D721Med (cell line): Measurements from ENCODE around the gene LRRC61.
"Not testable (repeated sequence)": the region's sequence is repeated elsewhere in the genome, so short reads cannot be mapped to it uniquely, and the experiment has no call there.

Experiments used
- DNase-seq: peaks from one replicate; pipeline ENCODE4 v3.0.0; 2011; ENCODE audit warnings: low spot score; ENCODE audit not compliant: insufficient read length
- FAIRE-seq: peaks from 2 replicates; lab custom pipeline; 2011; peaks lifted over from hg19 to GRCh38; lab: Jason Lieb, UNC
- TF ChIP-seq, protein P1 (sequence below): IDR thresholded peaks from 2 replicates; pipeline ENCODE4 v1.5.1; 2012; ENCODE audit warnings: mild to moderate bottlenecking, control low read depth; ENCODE audit not compliant: insufficient read depth; ENCODE audit errors: missing control alignments

Gene LRRC61, protein sequence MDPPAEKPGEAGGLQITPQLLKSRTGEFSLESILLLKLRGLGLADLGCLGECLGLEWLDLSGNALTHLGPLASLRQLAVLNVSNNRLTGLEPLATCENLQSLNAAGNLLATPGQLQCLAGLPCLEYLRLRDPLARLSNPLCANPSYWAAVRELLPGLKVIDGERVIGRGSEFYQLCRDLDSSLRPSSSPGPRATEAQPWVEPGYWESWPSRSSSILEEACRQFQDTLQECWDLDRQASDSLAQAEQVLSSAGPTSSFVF

DNA sequence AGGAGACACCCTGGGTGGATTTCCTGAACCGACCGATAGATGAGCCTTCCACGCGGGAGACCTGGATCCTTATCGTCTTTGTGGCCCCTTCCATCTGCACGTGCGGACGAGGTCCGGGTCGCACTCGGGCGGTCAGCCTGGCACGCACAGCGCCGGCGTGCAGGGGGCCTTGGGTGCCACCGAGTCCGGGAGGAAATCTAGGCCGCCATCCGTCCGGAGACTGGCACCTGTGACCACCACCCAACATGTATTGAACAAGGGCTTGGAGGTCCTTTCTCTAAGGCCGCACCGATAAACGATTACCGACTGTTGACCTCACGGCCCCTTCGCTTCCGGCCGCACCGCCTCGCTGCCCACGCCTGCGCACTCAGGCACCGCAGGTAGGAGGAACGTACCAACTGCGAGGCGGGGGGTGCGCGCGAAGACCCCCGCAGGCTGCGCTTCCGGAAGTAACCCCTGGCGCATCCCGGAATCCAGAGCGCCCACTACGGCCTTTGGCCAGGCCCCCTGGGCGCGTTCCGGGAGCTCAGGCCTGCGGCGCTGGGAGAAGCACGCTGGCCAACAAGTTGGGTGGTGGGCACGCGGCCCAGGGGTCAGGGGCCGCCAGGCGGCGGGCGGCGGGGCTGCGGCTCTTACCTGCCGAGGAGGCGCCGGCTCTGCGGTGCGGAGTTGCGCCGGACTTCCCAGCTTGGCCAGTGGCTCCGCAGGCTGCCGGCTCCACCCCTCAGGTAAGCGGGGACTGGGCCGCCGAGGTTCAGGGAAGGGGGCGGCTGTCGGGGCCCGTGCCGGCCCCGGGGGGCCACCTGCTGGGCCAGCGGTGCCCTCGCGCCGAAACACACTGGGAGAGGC, at the start of gene LRRC61, which contains the start of gene ACTR3C:
Gene LRRC61, plus strand, starts transcription at position 523 of the 849 bp plus-strand sequence. CDS start 13,507 bp downstream, outside the sequence.
Gene ACTR3C, minus strand, starts transcription at position 713 of the 849 bp plus-strand sequence. CDS start 28,249 bp downstream, outside the sequence.
- TF ChIP-seq, protein P1, sequence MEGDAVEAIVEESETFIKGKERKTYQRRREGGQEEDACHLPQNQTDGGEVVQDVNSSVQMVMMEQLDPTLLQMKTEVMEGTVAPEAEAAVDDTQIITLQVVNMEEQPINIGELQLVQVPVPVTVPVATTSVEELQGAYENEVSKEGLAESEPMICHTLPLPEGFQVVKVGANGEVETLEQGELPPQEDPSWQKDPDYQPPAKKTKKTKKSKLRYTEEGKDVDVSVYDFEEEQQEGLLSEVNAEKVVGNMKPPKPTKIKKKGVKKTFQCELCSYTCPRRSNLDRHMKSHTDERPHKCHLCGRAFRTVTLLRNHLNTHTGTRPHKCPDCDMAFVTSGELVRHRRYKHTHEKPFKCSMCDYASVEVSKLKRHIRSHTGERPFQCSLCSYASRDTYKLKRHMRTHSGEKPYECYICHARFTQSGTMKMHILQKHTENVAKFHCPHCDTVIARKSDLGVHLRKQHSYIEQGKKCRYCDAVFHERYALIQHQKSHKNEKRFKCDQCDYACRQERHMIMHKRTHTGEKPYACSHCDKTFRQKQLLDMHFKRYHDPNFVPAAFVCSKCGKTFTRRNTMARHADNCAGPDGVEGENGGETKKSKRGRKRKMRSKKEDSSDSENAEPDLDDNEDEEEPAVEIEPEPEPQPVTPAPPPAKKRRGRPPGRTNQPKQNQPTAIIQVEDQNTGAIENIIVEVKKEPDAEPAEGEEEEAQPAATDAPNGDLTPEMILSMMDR, result no peak
- DNase-seq, result peak; percentile 64
- FAIRE-seq, result no peak

DNA sequence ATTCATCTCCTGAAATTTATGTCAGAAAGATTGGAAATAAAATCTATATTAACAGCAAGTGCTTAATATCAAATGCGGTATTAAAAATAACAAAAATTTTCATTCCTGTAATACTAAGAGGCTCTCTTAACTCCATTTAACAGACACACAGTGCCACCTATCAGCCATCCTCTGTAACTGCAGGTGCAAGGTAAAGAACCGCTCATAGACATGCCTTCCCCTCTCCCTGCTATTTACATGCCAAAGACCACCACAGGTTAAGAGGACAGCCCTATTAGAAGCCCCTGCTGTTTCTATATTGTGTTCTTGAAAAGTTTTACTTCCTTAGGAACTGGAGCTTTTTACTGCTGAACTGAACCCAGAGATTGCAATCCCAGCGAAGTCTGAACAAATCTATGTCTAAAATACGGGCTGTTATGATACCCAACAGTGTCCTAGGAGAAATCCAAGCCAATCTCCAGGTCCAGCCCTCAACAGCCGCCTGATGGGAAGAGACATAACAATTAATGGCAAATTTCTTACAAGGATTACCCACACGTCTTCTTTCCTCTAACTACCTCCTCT, 46.9 kb upstream of the LRRC61 start:
- TF ChIP-seq, protein P1, result peak; percentile 54
- FAIRE-seq, result not testable (repeated sequence)
- peak; percentile 23 for DNase-seq

DNA sequence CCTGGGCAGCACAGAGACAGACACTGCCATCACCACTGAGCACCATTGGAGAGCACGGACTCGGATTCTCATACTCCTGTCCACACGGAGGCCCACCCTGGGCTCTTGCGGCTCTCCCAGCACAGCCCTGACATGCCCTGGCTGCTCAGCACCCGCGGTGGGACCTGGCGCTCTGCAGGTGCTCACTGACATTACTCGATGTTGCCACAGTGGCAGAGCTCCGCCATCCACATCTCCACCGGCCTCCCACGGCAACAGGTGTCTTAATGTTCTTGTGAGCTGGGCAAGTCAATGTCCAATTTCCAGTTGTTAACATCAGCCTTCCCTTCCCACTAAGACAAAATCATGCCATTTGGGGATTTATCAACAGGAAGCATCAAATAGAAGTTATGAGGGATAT, 44.8 kb upstream of the LRRC61 start:
- not testable (repeated sequence) for DNase-seq, FAIRE-seq

DNA sequence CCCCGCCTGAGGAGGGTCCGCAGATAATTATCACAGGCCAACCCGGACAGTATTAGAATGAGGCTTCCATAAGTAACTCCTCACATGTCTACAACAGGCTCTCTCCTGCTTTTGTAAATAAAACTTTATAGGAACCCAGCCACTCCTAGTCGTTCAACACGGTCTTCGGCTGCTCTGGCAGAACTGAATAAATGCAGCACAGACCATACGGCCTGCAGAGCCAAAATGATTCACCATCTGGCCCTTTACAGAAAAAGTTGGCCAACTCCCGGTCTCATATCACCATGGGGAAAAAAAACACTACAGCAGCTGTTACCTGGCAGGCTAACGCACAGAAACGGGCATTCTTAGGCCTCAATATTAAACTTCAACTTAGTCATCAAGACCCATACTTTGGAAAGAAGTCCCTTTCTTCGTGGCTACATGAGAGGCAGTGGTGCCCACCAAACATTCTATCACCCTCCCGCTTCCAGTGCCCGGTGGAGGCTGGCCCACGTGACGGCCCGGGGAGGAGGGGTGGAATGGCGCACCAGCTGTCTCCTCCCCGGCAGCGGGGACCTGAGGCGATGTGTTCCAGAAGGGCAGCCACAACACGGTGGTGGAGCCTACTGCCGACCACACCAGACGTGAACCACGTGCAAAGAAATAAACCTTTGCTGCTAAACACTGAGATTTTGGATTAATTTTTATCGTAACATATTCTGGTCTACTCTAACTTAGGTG, 41.3 kb upstream of the LRRC61 start:
- DNase-seq, FAIRE-seq: not testable (repeated sequence)

DNA sequence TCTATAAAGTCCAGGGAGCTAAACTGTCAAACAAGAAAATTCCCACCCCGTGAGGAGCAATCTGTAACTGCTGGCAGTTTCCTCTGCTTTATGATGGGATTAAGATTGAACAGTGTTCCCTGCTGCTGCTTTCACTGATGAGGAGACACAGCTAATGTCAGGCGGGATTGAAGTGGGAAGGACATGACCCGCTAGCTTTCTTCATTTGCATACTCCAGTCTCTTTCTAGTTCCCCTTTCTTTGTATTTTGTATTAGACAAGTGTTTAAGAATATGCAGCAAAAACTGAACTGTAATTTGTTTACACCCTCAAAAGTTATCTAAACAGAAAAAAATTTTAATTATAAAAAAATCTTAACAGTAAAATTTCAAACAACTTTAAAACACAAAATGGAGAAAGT, 40.0 kb upstream of the LRRC61 start:
- not testable (repeated sequence) for DNase-seq, FAIRE-seq

DNA sequence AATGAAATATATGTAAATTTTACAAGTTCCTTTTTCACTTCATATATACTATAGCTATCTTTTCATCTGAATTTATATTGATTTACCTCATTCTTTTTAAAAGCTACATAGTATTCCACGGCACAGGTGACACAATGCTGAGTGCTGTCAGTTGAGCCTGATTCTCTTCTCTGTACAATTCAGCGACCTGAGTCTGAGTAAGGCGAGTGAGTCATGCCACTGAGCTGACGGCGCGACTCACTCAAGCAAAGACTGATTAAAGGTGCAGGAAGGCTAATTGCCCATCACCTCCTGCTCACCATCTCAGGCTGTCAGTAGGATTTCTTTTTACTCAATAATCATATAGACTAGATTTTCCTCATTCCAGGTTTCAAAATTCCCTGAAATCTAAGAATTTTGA, 39.5 kb upstream of the LRRC61 start:
- not testable (repeated sequence) for FAIRE-seq, DNase-seq

DNA sequence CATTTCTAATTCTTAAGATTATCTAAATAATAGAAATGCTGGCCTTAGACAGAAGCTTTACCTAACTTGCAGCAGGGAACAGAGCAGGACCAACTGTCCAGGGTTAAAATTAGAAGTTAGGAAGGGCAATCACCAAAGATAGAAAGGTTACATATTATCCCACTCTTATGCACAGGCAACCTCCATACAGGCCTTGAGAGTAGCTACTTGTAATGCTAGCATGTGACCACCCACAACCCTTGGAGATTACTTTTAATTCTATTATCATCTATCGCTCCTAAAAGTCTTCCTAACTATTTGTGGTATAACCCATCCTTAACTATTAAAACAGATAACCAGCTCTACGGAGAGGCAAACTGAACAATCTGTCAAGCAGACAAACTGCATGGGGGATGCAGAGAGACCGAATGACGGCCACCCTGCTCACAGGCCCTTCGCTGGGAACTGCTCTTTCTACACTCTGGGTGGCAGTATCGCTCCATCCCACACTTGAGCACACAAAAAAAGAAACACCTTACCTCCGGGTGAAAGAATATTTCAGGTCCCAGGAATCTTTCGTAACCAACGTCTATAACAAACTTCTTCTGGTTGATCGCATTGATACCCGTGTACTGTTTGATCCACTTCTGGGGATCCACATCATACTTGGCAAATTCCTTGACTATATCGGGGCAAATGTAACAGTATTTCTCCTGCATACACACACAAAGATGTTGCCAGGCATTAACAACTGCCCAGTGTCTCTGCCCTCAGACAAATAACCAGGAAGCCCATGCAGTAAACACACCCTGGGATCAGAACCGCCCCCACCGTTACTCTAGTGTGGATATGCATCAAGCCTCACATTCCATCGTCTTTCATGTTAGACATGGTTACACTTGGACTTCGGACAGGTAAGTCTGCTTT, 37.1 kb upstream of the LRRC61 start:
- peak; percentile 80 for FAIRE-seq
- DNase-seq, result not testable (repeated sequence)
- TF ChIP-seq, protein P1, result peak; percentile 52

DNA sequence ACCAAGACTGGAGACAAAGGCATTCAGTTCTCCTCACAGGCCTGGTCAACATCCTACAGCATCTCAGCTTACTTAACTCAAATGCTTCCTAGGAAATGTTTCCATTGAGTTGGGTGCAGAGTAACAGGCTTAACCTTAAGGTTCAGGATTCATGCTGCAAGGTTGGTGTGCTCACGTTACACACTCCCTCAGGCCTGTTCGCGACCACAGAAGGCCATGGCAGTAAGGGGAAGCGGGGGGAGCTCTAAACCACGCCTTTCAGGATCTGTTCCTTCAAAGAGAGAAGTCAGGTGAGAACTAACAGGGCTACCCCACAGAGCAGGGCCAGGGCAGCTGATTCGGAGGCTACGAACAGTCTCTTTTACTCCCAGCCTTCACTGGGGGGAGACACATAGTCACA, 35.3 kb upstream of the LRRC61 start:
- not testable (repeated sequence) for DNase-seq, FAIRE-seq

DNA sequence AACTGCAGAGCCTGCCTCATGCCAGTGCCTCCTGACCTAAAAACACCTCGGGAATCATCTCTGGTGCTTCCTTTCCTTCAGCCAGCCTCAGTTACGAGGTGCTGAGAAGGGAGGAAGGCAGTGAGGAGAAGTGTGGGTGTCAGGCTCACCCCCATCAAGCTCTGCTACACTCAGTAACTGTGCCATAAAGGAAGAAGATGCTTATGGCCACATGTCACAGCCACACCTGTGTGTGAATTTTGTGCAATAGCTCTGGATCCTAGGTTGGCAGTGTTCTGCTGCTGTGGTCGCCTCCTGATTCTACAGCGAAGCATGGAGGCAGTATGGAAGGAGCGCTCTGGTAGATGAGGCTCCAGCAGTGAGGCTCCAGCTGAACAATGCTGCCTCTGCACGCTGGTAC, 34.3 kb upstream of the LRRC61 start:
- FAIRE-seq, DNase-seq: not testable (repeated sequence)

DNA sequence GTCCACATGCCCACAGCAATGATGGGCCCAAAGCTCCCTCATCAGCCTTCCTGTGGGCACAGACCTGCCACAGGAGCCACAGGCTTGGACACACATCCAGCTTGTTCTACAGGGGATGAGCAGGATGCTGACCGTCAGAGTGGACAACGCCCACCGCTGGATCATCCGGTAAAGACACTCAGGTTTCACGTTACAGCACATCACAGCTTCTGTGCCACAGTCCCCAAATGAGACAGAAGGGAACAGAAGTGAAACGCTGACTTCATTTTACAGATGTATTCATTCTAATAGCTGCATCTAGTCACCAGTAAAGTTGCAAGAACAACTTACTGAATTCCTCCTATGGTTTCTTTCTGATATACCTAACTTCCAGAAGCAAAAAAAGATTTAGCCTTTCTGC, 32.8 kb upstream of the LRRC61 start:
- DNase-seq, FAIRE-seq: not testable (repeated sequence)

DNA sequence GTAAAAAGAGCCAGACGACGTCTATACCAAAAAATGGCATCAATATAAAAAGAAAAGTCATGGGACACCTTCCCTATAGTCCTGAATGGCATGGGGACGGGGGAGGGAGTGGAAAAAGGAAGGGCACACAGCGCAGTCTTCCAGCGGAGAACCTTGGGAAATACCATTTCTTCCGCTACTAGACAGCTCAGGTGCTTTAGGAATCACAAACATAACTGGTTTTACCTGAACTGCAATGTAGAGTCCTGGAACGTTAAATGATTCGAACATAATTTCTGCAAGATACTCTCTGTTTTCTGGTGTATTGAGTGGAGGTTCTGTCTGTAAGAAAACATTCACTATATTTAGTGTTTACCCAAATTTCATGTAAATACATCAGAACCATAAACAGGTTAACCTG, 28.1 kb upstream of the LRRC61 start:
- not testable (repeated sequence) for FAIRE-seq, DNase-seq

DNA sequence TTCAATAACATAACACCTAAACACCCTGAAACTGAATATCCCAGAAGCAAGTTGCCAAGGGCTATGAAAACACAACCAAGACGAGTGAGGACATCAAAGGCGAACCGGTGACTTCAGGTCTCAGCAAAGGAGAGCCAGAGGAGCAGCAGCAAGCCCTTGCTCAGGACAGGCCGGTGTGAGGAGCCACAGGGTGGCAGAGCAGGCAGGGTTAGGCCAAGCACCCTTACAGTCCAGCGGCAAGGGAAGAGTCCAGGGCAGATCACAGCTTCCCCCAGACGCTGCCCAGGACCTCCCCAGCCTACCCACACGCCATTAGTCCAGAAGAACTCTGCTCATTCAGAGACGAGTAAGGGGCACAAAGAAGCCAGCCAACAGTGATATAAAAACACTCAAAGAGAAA, 27.5 kb upstream of the LRRC61 start:
- FAIRE-seq, DNase-seq: not testable (repeated sequence)

DNA sequence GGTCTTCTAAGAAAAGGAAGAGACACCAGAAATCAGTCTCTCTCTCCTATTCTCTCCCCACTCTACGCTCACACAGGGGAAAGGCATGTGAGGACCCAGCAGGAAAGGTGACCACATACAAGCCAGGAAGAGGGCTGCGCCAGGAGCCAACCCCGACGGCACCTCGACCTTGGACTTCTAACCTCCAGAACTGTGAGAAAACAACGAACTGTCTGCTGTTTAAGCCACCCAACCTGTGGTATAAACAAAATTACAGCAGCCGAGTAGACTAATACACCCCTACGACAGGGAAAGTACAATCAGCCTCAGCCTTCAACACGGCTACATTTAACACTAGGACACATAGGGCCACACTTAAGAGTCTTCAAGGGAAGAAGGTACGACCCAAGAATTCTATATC, 26.4 kb upstream of the LRRC61 start:
- not testable (repeated sequence) for DNase-seq, FAIRE-seq

DNA sequence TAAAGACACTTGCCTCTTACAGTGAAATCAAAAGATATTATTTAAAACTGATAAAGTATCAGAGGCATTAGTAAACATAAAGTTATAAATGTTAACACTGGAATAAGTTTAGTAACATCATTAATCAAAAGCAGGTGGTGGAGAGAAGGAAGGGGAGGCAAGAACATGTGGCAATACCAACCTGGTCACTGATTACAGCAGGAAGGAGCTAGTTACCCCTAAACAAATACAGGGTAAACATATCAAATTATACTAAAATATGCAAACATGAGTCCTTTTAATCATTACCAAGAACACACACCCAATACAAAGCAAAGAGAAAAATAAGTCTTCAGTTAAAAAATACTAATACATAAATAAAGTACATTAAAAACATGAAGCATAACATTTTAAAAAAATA, 25.2 kb upstream of the LRRC61 start:
- FAIRE-seq, DNase-seq: not testable (repeated sequence)
